Keratinocyte (primary cell): ENCODE results near the gene ETF1.

Source experiments
- EZH2 ChIP-seq: IDR thresholded peaks from one replicate; pipeline ENCODE4 v1.6.1; 2012; ENCODE audit warnings: inconsistent platforms, mild to moderate bottlenecking, low read length, moderate library complexity
- TF ChIP-seq, protein P1 (sequence below), 3 experiments: IDR thresholded peaks in 1 of 3; conservative IDR thresholded peaks in 1 of 3; optimal IDR thresholded peaks in 1 of 3; 2 replicates in 2 of 3; 3 replicates in 1 of 3; pipeline versions ENCODE3 to v1.5.1; 2011; ENCODE audit warnings: low read length in 3 of 3, mild to moderate bottlenecking in 3 of 3, moderate library complexity in 2 of 3, control low read depth in 1 of 3, inconsistent platforms in 1 of 3; ENCODE audit not compliant: insufficient read depth in 2 of 3; ENCODE audit errors: extremely low read depth in 1 of 3

DNA sequence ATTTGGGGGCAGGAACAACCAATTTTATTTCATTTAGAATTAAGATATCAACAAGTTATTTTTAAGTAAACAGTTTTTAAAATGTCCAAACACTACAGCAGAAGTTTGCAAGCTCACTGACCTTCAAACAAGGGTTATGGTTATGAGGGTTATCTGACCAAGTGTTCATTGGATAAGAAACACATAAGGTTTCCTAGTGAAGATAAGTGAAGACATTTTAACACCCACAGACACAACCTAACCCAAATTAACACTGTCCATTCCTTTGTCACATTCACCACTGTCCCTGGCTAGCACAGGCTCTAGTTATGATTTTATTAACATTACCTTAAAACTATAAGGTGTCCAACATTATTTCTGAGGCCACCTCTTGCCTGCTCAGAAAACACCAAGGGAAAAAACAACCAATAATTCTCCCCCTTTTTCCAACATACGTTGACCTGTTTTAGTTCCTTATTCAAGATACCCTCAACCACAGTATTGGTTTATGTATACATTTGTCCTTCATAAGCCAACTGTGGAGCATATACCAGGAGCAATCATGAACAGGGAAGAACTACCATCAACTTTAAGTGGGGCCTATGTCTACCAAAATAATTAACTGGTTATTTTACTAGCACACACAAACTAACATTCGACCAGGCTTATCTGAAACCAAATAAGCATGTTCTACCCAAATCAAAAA, 4.0 kb downstream of the ETF1 start:
- no peak for TF ChIP-seq EZH2
- TF ChIP-seq, protein P1, sequence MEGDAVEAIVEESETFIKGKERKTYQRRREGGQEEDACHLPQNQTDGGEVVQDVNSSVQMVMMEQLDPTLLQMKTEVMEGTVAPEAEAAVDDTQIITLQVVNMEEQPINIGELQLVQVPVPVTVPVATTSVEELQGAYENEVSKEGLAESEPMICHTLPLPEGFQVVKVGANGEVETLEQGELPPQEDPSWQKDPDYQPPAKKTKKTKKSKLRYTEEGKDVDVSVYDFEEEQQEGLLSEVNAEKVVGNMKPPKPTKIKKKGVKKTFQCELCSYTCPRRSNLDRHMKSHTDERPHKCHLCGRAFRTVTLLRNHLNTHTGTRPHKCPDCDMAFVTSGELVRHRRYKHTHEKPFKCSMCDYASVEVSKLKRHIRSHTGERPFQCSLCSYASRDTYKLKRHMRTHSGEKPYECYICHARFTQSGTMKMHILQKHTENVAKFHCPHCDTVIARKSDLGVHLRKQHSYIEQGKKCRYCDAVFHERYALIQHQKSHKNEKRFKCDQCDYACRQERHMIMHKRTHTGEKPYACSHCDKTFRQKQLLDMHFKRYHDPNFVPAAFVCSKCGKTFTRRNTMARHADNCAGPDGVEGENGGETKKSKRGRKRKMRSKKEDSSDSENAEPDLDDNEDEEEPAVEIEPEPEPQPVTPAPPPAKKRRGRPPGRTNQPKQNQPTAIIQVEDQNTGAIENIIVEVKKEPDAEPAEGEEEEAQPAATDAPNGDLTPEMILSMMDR (optimal IDR thresholded peaks at IDR 0.05 in 1 of 3, IDR thresholded peaks at IDR 0.05 in 1 of 3, conservative IDR thresholded peaks at IDR 0.05 in 1 of 3; ENCODE audit: extremely low read depth in 1 of 3, insufficient read depth in 2 of 3, low read length in 3 of 3): no peak
